Heart left ventricle (tissue), 16 donors: ENCODE data around the gene PCP2. TPM values are rescaled to one million over a fixed set of nuclear protein-coding genes. Genes with fewer than 3 reads are reported as not detected.

Experiments used
- ATAC-seq, 4 donors: fragments of 200-7000 bp; cut with Tn5 transposase; one replicate each; pipeline ENCODE4 v1.9.1; 2020 to 2022; ENCODE audit warnings: moderate library complexity in 4 of 4, mild to moderate bottlenecking in 3 of 4, moderate number of reproducible peaks in 1 of 4
- DNase-seq, 5 donors: peaks; one replicate each; pipeline ENCODE4 v3.0.0-alpha.2; 2020
- H3K27ac ChIP-seq, 12 donors: fragments of 200-600 bp; sonication (generic) in 4 of 12; one replicate each; pipeline versions ENCODE4 v1.5.0 to v1.8.0; 2016 to 2022; ENCODE audit warnings: mild to moderate bottlenecking in 2 of 12
- H3K27me3 ChIP-seq, 9 donors: fragments of 200-600 bp; sonication (generic) in 2 of 9; one replicate each; pipeline versions ENCODE4 v1.5.1 to v1.8.0; 2016 to 2022; ENCODE audit warnings: mild to moderate bottlenecking in 3 of 9
- H3K36me3 ChIP-seq, 9 donors: fragments of 200-600 bp; sonication (generic) in 2 of 9; one replicate each; pipeline versions ENCODE4 v1.5.0 to v1.8.0; 2018 to 2022; ENCODE audit warnings: mild to moderate bottlenecking in 2 of 9
- H3K4me1 ChIP-seq, 12 donors: fragments of 200-600 bp; sonication (generic) in 4 of 12; one replicate each; pipeline versions ENCODE4 v1.5.0 to v1.8.0; 2016 to 2022; ENCODE audit warnings: mild to moderate bottlenecking in 3 of 12
- H3K4me3 ChIP-seq, 12 donors: fragments of 200-600 bp; sonication (generic) in 4 of 12; one replicate each; pipeline versions ENCODE4 v1.5.0 to v1.8.0; 2017 to 2022; ENCODE audit warnings: mild to moderate bottlenecking in 9 of 12, moderate library complexity in 4 of 12
- H3K9me3 ChIP-seq, 12 donors: fragments of 200-600 bp; sonication (generic) in 4 of 12; one replicate each; pipeline versions ENCODE4 v1.5.0 to v1.8.0; 2016 to 2022; ENCODE audit warnings: mild to moderate bottlenecking in 1 of 12
- CTCF ChIP-seq, 12 donors: fragments of 200-600 bp; sonication (generic) in 4 of 12; IDR thresholded peaks; one replicate each; pipeline versions ENCODE4 v1.5.0 to v1.8.0; 2018 to 2022; ENCODE audit warnings: antibody characterized with exemption in 12 of 12, mild to moderate bottlenecking in 5 of 12
- POLR2A ChIP-seq, 2 donors: fragments of 450-650 bp; IDR thresholded peaks; one replicate each; pipeline ENCODE4 v1.6.1; 2017; ENCODE audit warnings: antibody characterized with exemption in 2 of 2, mild to moderate bottlenecking in 2 of 2, moderate library complexity in 2 of 2
- WGBS, 4 donors: extraction: QIAGEN DNeasy Blood & Tissue Kit in 2 of 4; methylation state at CpG; one replicate each; pipeline versions ENCODE4 v1.1.5 to v1.1.7; 2013 to 2018; 5-methylcytosine and 5-hydroxymethylcytosine counted together
- intact Hi-C, 10 donors: fragments of 100-400 bp; cut with DNase I; formaldehyde crosslinking; loops; one replicate each; pipeline versions ENCODE4 v1.11.1 to v1.14.2; 2022
- polyA plus RNA-seq, 2 donors: library from polyadenylated mRNA; stranded (reverse); fragments of 200-250 nt; gene quantifications; one replicate each; pipeline ENCODE4 v1.2.3, GENCODE V29; 2013
- total RNA-seq, 9 donors: library from RNA; depleted of rRNA in 2 of 9; stranded (reverse); fragments of >200 nt in 2 of 9; fragmentation: NEBNext Ultra II Directional in 3 of 9; extraction: Animal tissue kit (Norgen Biotek cat#: 25700) in 3 of 9; gene quantifications; one replicate each; pipeline versions ENCODE4 v1.1.0 to v1.2.4, GENCODE V29; 2016 to 2023
- donor health status: ischemic (EF 13 %, LVEDD 7.1; RV severe dilation, severe dysfunction).
- donor health status: healthy with polysubstance abuse.
- donor health status: DM: no; HTN: yes; CAD: no.
- donor health status: DM: no; HTN: no; CAD: no.
- donor health status: ischemic (EF 25% LVEDD 6.9; RV normal size, moderate dysfunction).
- donor health status: ischemic (EF 25% LVEDD 5.7; RV mildly dilated, moderate dysfunction).
- donor health status: healthy.
- donor health status: DM: yes; HTN: yes; CAD: no.
- donor health status: ischemic (EF 35%, LVEDD 5.7; RV mildly dilated, moderate dysfunction).
- donor health status: nonischemic (EF 11% LVEDD 7.7; RV severe dilation, severe dysfunction).
- donor health status: DM: yes; HTN: yes; CAD: no.
- donor health status: PGD.
- donor health status: ischemic (EF 29% LVEDD 5.4; RV normal size, mild dysfunction).
- donor health status: nonischemic (EF 23%, LVEDD 6.1; RV moderate dilation, normal function).

PCP2 gene
- total and polyA plus RNA-seq, 11 donors = 0.54 to 3.0 (median 1.3) TPM

DNA sequence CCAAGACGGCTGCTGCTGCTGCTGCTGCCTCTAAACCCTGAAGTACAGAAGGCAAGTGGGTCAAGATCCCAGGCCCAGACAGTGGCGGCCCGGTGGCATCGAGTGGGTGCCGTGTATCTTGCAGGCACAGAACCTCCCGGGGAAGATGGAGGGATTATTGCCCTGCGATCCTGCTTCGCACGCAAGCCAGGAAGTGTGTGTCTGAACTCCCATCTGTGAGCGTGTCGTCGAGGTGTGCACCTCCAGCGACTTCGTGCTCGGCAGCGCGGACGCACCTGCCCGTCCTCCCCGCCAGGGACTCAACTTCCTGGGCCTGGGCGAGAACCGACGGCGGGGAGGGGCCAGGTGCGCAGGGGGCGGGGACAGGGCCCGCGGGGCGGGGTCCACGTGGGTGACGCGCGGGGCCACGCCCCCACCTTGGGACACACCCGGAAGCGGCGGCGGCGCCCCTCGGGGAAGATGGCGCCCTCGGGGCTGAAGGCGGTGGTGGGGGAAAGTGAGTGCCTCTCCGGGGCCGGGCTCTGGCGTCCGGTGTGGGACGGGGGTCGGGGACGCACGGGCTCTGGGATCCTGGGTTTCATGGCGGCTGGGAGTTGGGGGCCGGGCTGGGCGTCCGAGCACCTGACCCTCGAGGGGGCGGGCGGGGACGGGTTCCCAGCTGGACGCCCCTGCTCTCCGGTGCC lies 3.3 kb upstream of the PCP2 start, which contains the start of gene STXBP2:
Gene STXBP2 (plus strand): TSS at position 420 of the 683 bp plus-strand sequence. CDS start 40 bp downstream, at position 460.
- 2 to 17% (median 6%) methylated on average over 1 to 61 of the region's 61 CpGs for WGBS, 4 donors
- Histone ChIP-seq H3K9me3 (no peaks in the 10 kb centered on the region), H3K4me3 (peak within 1 kb of the TSS; percentile 9 to 75 (median 36)), H3K27me3 (peaks cover 2 to 38% (median 17%) of the 10 kb centered on the region in 9 donors), H3K27ac (peak within 1 kb of the TSS in 6 of 12 donors; percentile 6 to 90 (median 28)), H3K36me3 (peaks cover 0 to 10% (median 0%) of the 10 kb centered on the region in 9 donors), H3K4me1 (peaks cover 0 to 27% (median 0%) of the 10 kb centered on the region in 12 donors)
- intact Hi-C loops = no loop called here
- DNase-seq (peak in 4 of 5 donors; percentile 3 to 87 (median 58)), ATAC-seq (peak in 3 of 4 donors; percentile 63 to 72 (median 66))
- TF ChIP-seq POLR2A (IDR thresholded peaks at IDR 0.05) (no peak), CTCF (IDR thresholded peaks at IDR 0.05) (no peak)

DNA sequence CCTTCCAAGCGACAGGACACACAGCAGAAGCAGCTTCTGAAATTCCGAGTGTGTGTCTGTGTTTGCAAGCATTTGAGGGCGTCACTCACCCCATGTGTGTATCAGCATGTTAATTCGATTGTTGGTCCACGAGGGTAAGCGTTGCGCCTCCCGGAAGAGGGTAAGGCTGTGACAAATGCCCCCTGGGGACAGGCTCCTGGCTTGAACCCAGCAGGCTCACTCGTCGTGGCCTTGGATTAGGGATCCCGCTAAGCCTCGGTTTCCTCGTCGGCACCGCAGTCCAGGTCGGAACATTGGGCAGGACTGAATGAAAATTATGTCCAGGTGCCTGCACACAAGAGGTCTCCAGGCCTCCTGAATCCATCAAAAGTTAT lies 2.8 kb upstream of the PCP2 start:
- no peak for ATAC-seq
- Histone ChIP-seq H3K36me3 (peaks cover 0 to 12% (median 0%) of the 10 kb centered on the region in 9 donors), H3K9me3 (no peaks in the 10 kb centered on the region), H3K4me1 (peaks cover 0 to 29% (median 0%) of the 10 kb centered on the region in 12 donors), H3K27me3 (peaks cover 2 to 38% (median 17%) of the 10 kb centered on the region in 9 donors), H3K4me3 (peak overlapping the region in 5 of 12 donors; percentile 35 to 75 (median 42)), H3K27ac (peak overlapping the region in 1 of 12 donors; percentile 90)
- WGBS, 4 donors = 61 to 71% (median 67%) methylated on average over 7 to 16 of the region's 16 CpGs
- intact Hi-C loops = no loop called here
- peak in 2 of 5 donors; percentile 9 to 49 for DNase-seq
- no peak for TF ChIP-seq CTCF (IDR thresholded peaks at IDR 0.05)
- no peak for TF ChIP-seq POLR2A (IDR thresholded peaks at IDR 0.05)

DNA sequence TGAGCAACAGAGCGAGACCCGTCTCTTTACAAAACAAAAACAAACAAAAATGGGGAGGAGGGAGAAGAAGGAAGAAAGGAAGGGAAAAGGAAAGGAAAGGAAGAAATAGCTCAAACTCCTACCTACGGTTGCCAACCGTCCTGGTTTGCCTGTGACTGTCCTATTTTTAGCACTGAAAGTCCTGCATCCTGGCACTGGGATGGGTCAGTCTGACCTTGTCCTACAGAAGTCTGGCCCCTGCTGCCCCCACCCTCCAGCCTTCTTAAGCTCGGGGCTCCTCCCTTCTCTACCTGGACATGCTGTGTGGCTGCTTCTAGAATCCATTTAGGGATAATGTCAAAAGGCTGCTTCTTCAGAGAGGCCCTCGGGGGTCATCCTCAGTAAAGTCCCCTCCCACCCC lies 2.2 kb upstream of the PCP2 start:
- peaks cover 0 to 36% (median 5%) of the 10 kb centered on the region in 12 donors for H3K4me1 ChIP-seq
- H3K27ac ChIP-seq = no peak overlapping the region
- ATAC-seq (peak in 1 of 4 donors; percentile 25), DNase-seq (no peak)
- TF ChIP-seq POLR2A (IDR thresholded peaks at IDR 0.05) (no peak), CTCF (IDR thresholded peaks at IDR 0.05) (no peak)
- peaks cover 0 to 12% (median 0%) of the 10 kb centered on the region in 9 donors for H3K36me3 ChIP-seq
- no peak overlapping the region for H3K4me3 ChIP-seq
- intact Hi-C loops = no loop called here
- H3K27me3 ChIP-seq = peaks cover 2 to 38% (median 17%) of the 10 kb centered on the region in 9 donors
- 34 to 49% (median 40%) methylated on average over 6 of the region's 6 CpGs for WGBS, 4 donors
- no peaks in the 10 kb centered on the region for H3K9me3 ChIP-seq

GRCh38 chr19:7632340-7633203 lies 947 bp downstream of the PCP2 start:
- WGBS, 4 donors = 91 to 93% (median 92%) methylated on average over 24 to 40 of the region's 40 CpGs
- Histone ChIP-seq H3K36me3 (peaks cover 0 to 12% (median 0%) of the 10 kb centered on the region in 9 donors), H3K9me3 (no peaks in the 10 kb centered on the region), H3K27ac (no peak overlapping the region), H3K4me1 (peaks cover 3 to 56% (median 24%) of the 10 kb centered on the region in 12 donors), H3K27me3 (peaks cover 2 to 22% (median 12%) of the 10 kb centered on the region in 9 donors), H3K4me3 (no peak overlapping the region)
- intact Hi-C loops = no loop called here
- ATAC-seq (no peak), DNase-seq (no peak)
- TF ChIP-seq POLR2A (IDR thresholded peaks at IDR 0.05) (no peak), CTCF (IDR thresholded peaks at IDR 0.05) (no peak)
